H1 (cell line): Measurements from ENCODE around the gene CHPT1. TPM values are rescaled to one million over a fixed set of nuclear protein-coding genes. Genes with fewer than 3 reads are reported as not detected.

Experiments
- CTCF ChIA-PET: fragments of 300-600 bp; sonication (Branson Sonifier 250); formaldehyde crosslinking; loops from one replicate; lab custom pipeline; 2021; ENCODE audit not compliant: partially characterized antibody; lab: Charles Lee
- POLR2A ChIA-PET: fragments of 300-600 bp; sonication (Branson Sonifier 250); formaldehyde crosslinking; loops from one replicate; lab custom pipeline; 2021; ENCODE audit warnings: inconsistent platforms; ENCODE audit not compliant: partially characterized antibody; lab: Charles Lee
- DNase-seq, 2 experiments: peaks; one replicate each; pipeline versions ENCODE4 v3.0.0 to v3.0.0-alpha.2; 2010 to 2022; ENCODE audit warnings: low spot score in 2 of 2, low read depth in 1 of 2, mixed read lengths in 1 of 2
- FAIRE-seq: peaks from 2 replicates; lab custom pipeline; 2011; peaks lifted over from hg19 to GRCh38; lab: Jason Lieb, UNC
- H2AFZ ChIP-seq: 2 replicates; pipeline ENCODE4 v1.8.1; 2012; ENCODE audit warnings: low read length, inconsistent platforms
- H2AK5ac ChIP-seq: 2 replicates; pipeline ENCODE4 v1.6.1; 2013; ENCODE audit warnings: low read depth, low read length
- H2BK120ac ChIP-seq: replicated peaks from 2 replicates; pipeline ENCODE3; 2013; ENCODE audit warnings: low read depth, low read length, inconsistent platforms
- H2BK12ac ChIP-seq: 2 replicates; pipeline ENCODE4 v1.6.1; 2013; ENCODE audit warnings: low read depth, low read length
- H2BK15ac ChIP-seq: 2 replicates; pipeline ENCODE4 v1.6.1; 2013; ENCODE audit warnings: low read length
- H2BK20ac ChIP-seq: 2 replicates; pipeline ENCODE4 v1.6.1; 2013; ENCODE audit warnings: low read length
- H2BK5ac ChIP-seq: 2 replicates; pipeline ENCODE4 v1.6.1; 2013; ENCODE audit warnings: low read depth, low read length
- H3K14ac ChIP-seq: 2 replicates; pipeline ENCODE4 v1.6.1; 2013; ENCODE audit warnings: inconsistent platforms; ENCODE audit not compliant: insufficient read length
- H3K18ac ChIP-seq: 2 replicates; pipeline ENCODE4 v1.6.1; 2013; ENCODE audit warnings: low read length; ENCODE audit errors: extremely low read depth
- H3K23ac ChIP-seq: 2 replicates; pipeline ENCODE4 v1.6.1; 2013; ENCODE audit warnings: inconsistent platforms; ENCODE audit not compliant: insufficient read length
- H3K23me2 ChIP-seq: 2 replicates; pipeline ENCODE4 v1.6.1; 2013; ENCODE audit warnings: low read depth, low read length
- H3K27ac ChIP-seq: 2 replicates; pipeline ENCODE4 v1.6.1; 2011; ENCODE audit warnings: low read depth, low read length, inconsistent platforms
- H3K27me3 ChIP-seq, 4 experiments: replicated peaks in 1 of 4; 1 replicate in 1 of 4; 2 replicates in 3 of 4; pipeline versions ENCODE4 v1.6.1 to v1.8.1; 2011 to 2013; ENCODE audit warnings: low read length in 3 of 4, mild to moderate bottlenecking in 3 of 4, inconsistent platforms in 2 of 4, mixed read lengths in 2 of 4, moderate library complexity in 1 of 4; ENCODE audit not compliant: control insufficient read depth in 3 of 4, insufficient read depth in 3 of 4; ENCODE audit errors: extremely low read depth in 1 of 4
- H3K36me3 ChIP-seq, 4 experiments: 2 replicates each; pipeline versions ENCODE4 v1.6.1 to v1.8.1; 2011 to 2013; ENCODE audit warnings: mild to moderate bottlenecking in 4 of 4, low read length in 3 of 4, moderate library complexity in 2 of 4, control low read depth in 1 of 4, inconsistent platforms in 1 of 4; ENCODE audit not compliant: insufficient read depth in 4 of 4, control insufficient read depth in 2 of 4
- H3K4ac ChIP-seq: replicated peaks from 2 replicates; pipeline ENCODE3; 2013; ENCODE audit warnings: low read length, low read depth, mixed read lengths, inconsistent platforms; ENCODE audit not compliant: insufficient read length
- H3K4me1 ChIP-seq, 4 experiments: replicated peaks in 1 of 4; 1 replicate in 1 of 4; 2 replicates in 3 of 4; pipeline versions ENCODE4 v1.6.1 to v1.8.1; 2011 to 2013; ENCODE audit warnings: low read length in 3 of 4, inconsistent platforms in 2 of 4, mixed read lengths in 1 of 4; ENCODE audit not compliant: insufficient read depth in 4 of 4, control insufficient read depth in 3 of 4
- H3K4me2 ChIP-seq, 2 experiments: 2 replicates each; pipeline versions ENCODE4 v1.6.1 to v1.8.1; 2011 to 2013; ENCODE audit warnings: low read depth in 2 of 2, low read length in 2 of 2, control low read depth in 1 of 2, inconsistent platforms in 1 of 2, mild to moderate bottlenecking in 1 of 2; ENCODE audit not compliant: insufficient read depth in 1 of 2
- H3K4me3 ChIP-seq, 4 experiments: fragments of 200-600, 300-600 bp in 1 of 4; sonication (generic), shearing (Covaris generic), sonication (Bioruptor Twin) in 1 of 4; 2 replicates each; pipeline versions ENCODE4 v1.5.1 to v1.8.1; 2011 to 2016; ENCODE audit warnings: low read length in 4 of 4, low read depth in 3 of 4, control low read depth in 2 of 4, inconsistent platforms in 2 of 4, mild to moderate bottlenecking in 2 of 4, mixed read lengths in 1 of 4, moderate library complexity in 1 of 4; ENCODE audit not compliant: insufficient read depth in 2 of 4; ENCODE audit errors: extremely low read depth in 1 of 4
- H3K56ac ChIP-seq: replicated peaks from 2 replicates; pipeline ENCODE3; 2013; ENCODE audit warnings: low read depth, mild to moderate bottlenecking, mixed read lengths, low read length, inconsistent platforms; ENCODE audit not compliant: insufficient read length
- H3K79me1 ChIP-seq: 2 replicates; pipeline ENCODE4 v1.6.1; 2013; ENCODE audit warnings: low read depth, low read length, control low read depth
- H3K79me2 ChIP-seq, 2 experiments: 2 replicates each; pipeline versions ENCODE4 v1.6.1 to v1.8.1; 2012 to 2013; ENCODE audit warnings: low read length in 2 of 2, mild to moderate bottlenecking in 2 of 2, inconsistent platforms in 1 of 2; ENCODE audit not compliant: insufficient read depth in 2 of 2, control insufficient read depth in 1 of 2
- H3K9ac ChIP-seq, 4 experiments: replicated peaks in 1 of 4; 1 replicate in 1 of 4; 2 replicates in 3 of 4; pipeline versions ENCODE4 v1.6.1 to v1.8.1; 2011 to 2013; ENCODE audit warnings: low read depth in 3 of 4, low read length in 3 of 4, control low read depth in 2 of 4, mild to moderate bottlenecking in 2 of 4, moderate library complexity in 2 of 4, inconsistent platforms in 1 of 4; ENCODE audit errors: extremely low read depth in 1 of 4
- H3K9me3 ChIP-seq, 2 experiments: 2 replicates each; pipeline versions ENCODE4 v1.6.1 to v1.8.1; 2012 to 2013; ENCODE audit warnings: mild to moderate bottlenecking in 2 of 2, moderate library complexity in 2 of 2, control low read depth in 1 of 2, inconsistent platforms in 1 of 2, low read depth in 1 of 2, low read length in 1 of 2, mixed read lengths in 1 of 2; ENCODE audit not compliant: insufficient read depth in 2 of 2
- H4K20me1 ChIP-seq, 2 experiments: replicated peaks in 1 of 2; 2 replicates each; pipeline versions ENCODE3 to v1.8.1; 2011 to 2013; ENCODE audit warnings: inconsistent platforms in 2 of 2, low read length in 2 of 2, mild to moderate bottlenecking in 1 of 2; ENCODE audit not compliant: insufficient read depth in 2 of 2, control insufficient read depth in 1 of 2
- H4K5ac ChIP-seq: 2 replicates; pipeline ENCODE4 v1.6.1; 2013; ENCODE audit warnings: low read length, low read depth, mixed read lengths, inconsistent platforms; ENCODE audit not compliant: insufficient read length
- H4K8ac ChIP-seq: 2 replicates; pipeline ENCODE4 v1.8.0; 2013; ENCODE audit warnings: mild to moderate bottlenecking, moderate library complexity, low read length, inconsistent platforms; ENCODE audit not compliant: insufficient read depth; ENCODE audit errors: extremely low read depth
- H4K91ac ChIP-seq: replicated peaks from 2 replicates; pipeline ENCODE3; 2013; ENCODE audit warnings: low read length, mixed read lengths, inconsistent platforms; ENCODE audit not compliant: insufficient read length
- JUND ChIP-seq: IDR thresholded peaks from 2 replicates; pipeline ENCODE4 v1.6.1; 2011; ENCODE audit warnings: mild to moderate bottlenecking, improper control_type of control experiment, low read length
- TEAD4 ChIP-seq: IDR thresholded peaks from 2 replicates; pipeline ENCODE4 v1.6.1; 2012; ENCODE audit warnings: low read depth, low read length, inconsistent platforms, mixed read lengths
- WGBS, 2 experiments: shearing (Covaris generic) in 1 of 2; methylation state at CpG; one replicate each; pipeline versions ENCODE4 v1.1.6 to v1.1.7; 2013 to 2015; ENCODE audit warnings: low lambda C conversion rate in 2 of 2, mixed read lengths in 2 of 2, inconsistent platforms in 1 of 2, low coverage in 1 of 2, missing lambda C conversion rate in 1 of 2; ENCODE audit not compliant: insufficient replicate concordance in 2 of 2, insufficient coverage in 1 of 2, insufficient read length in 1 of 2; ENCODE audit errors: extremely low coverage in 1 of 2, missing lambda C conversion rate in 1 of 2; 5-methylcytosine and 5-hydroxymethylcytosine counted together
- polyA plus RNA-seq, 7 experiments: library from polyadenylated mRNA; depleted of rRNA in 3 of 7; stranded (reverse) in 5 of 7; unstranded in 2 of 7; fragments of >200 nt in 5 of 7; fragments of 200-250 nt in 2 of 7; gene quantifications; 1 replicate in 5 of 7; 2 replicates in 1 of 7; 4 replicates in 1 of 7; pipeline versions ENCODE4 v1.2.1 to v1.2.3, GENCODE V29; 2011 to 2013; ENCODE audit warnings: missing spikeins in 2 of 7, mixed read lengths in 2 of 7
- total RNA-seq: library from RNA; stranded (reverse); fragmentation: NEBNext Ultra II Directional; extraction: Animal tissue kit (Norgen Biotek cat#: 25700); gene quantifications from 2 replicates; pipeline ENCODE4 v1.2.1, GENCODE V29; 2021

Gene CHPT1
- total and polyA plus RNA-seq, 2 of the 8 experiments (the other 6 are each of a cell fraction or from before 2014, with no cell fraction given) = 13.3 to 22.5 TPM

DNA sequence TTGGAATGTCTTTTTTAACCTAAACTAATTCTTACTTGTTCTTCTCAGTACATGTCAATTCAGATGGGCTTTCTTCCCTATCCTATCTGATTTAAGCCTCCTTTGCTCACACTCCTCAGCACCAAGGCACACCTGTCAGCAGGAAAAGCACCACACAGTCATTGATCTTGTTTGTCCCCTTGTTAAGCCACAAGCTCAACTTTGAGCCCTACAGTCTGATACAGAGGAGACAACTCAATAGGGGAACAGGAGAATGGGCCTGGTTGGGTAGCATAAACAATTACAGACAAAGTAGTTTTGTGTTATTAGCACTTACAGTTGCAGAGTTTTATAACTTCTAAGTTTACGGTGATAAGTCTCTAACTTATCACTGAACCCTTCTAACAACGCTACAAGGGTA is 71.3 kb downstream of the CHPT1 start:
- Histone ChIP-seq H3K18ac (no peak overlapping the region), H3K36me3 (peaks cover 16 to 66% (median 32%) of the 10 kb centered on the region in 4 experiments), H3K56ac (no peak overlapping the region), H4K8ac (no peak overlapping the region), H4K91ac (no peak overlapping the region), H2AK5ac (no peak overlapping the region), H2BK120ac (no peak overlapping the region), H3K9ac (peak overlapping the region in 1 of 4 experiments; percentile 8; a peak in 1 of 7 replicates), H3K79me2 (no peaks in the 10 kb centered on the region), H3K4me1 (no peaks in the 10 kb centered on the region), H3K4me2 (no peak overlapping the region), H4K20me1 (peaks cover 0 to 2% of the 10 kb centered on the region in 2 experiments), H3K9me3 (no peaks in the 10 kb centered on the region), H3K23ac (no peak overlapping the region), H2BK12ac (no peak overlapping the region), H3K14ac (no peak overlapping the region), H3K4me3 (no peak overlapping the region), H3K27me3 (no peaks in the 10 kb centered on the region), H4K5ac (no peak overlapping the region), H2BK5ac (no peak overlapping the region), H2BK20ac (no peak overlapping the region), H3K27ac (no peak overlapping the region), H2BK15ac (no peak overlapping the region), H3K79me1 (no peaks in the 10 kb centered on the region; the same call in 1 of the 2 replicates), H2AFZ (no peak overlapping the region), H3K4ac (no peak overlapping the region), H3K23me2 (no peaks in the 10 kb centered on the region)
- CTCF ChIA-PET = interaction anchor here (0.8 to 3.6 kb wide), 7 partner anchors 9 to 72 kb away, joined by 3 to 21 read pairs (median 8); partner anchors contain the start of gene GNPTAB
- TF ChIP-seq TEAD4 = no peak
- no peak for TF ChIP-seq JUND
- 100% methylated on average over 2 of the region's 2 CpGs; no CpG with 5 or more reads in 1 of the 2 experiments for WGBS, 2 experiments
- POLR2A ChIA-PET = no interaction called here
- DNase-seq (no peak), FAIRE-seq (no peak)
